GM12892 (cell line): ENCODE data around the gene DAB2IP.
A peak's percentile ranks its signal among the peaks of the same experiment; 100 is the strongest.

ENCODE experiments used
- DNase-seq: peaks from one replicate; pipeline ENCODE4 v3.0.0; 2011; ENCODE audit not compliant: insufficient read length
- FAIRE-seq: peaks from 2 replicates; lab custom pipeline; 2011; peaks lifted over from hg19 to GRCh38; lab: Jason Lieb, UNC
- POLR2A ChIP-seq: IDR thresholded peaks from 2 replicates; pipeline ENCODE4 v1.6.1; 2011; ENCODE audit warnings: low read depth, low read length, control low read depth
- POLR2AphosphoS5 ChIP-seq: IDR thresholded peaks from 2 replicates; pipeline ENCODE4 v1.6.1; 2011; ENCODE audit warnings: low read depth, low read length, control low read depth
- TAF1 ChIP-seq: IDR thresholded peaks from 2 replicates; pipeline ENCODE4 v1.6.1; 2011; ENCODE audit warnings: low read depth, mild to moderate bottlenecking, control low read depth, low read length, borderline replicate concordance

DAB2IP gene

DNA sequence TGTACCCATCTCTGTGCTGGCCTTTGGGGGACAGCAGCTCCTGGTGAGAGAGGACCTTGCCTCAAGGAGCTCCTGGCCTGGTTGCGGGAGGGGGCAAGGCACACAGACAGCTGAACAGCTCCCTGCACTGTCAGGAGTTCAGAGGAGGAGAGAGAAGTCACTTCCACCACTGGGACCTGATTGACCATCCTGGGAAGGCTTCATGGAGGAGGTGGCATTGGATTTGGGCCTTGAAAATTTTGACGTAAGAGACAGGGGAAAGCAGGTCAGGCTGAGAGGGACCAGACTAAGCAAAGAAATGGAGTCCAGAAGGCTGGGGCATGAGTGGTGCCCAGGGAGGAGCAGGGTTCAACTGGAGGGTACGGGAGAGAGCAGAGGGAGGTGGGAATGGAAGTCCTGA lies 20.3 kb upstream of the DAB2IP start:
- TF ChIP-seq POLR2A: no peak
- no peak for TF ChIP-seq POLR2AphosphoS5
- no peak for TF ChIP-seq TAF1
- no peak for FAIRE-seq
- no peak for DNase-seq

DNA sequence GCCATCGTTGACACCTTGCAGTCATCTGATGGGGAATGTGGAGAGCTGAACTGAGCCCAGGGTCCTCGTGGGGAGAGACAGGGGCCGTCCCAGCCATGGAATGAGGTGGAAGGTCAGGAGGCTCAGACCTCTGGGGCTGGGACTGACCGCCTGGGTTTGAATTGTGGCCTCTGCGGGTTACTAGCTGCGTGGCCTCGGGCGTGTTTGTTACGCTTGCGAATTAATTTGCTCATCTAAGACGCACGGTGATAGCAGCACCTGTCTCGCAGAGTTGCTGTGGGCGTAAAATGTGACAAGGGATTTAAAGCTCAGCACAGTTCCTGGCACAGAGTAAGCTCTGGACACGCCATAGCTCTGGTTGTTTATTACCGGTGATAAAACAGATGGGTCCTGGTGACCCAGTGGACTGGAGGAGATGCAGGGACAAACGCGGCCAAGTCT lies 19.4 kb upstream of the DAB2IP start:
- FAIRE-seq: no peak
- DNase-seq: no peak
- TF ChIP-seq POLR2AphosphoS5 (no peak), POLR2A (no peak), TAF1 (no peak)

DNA sequence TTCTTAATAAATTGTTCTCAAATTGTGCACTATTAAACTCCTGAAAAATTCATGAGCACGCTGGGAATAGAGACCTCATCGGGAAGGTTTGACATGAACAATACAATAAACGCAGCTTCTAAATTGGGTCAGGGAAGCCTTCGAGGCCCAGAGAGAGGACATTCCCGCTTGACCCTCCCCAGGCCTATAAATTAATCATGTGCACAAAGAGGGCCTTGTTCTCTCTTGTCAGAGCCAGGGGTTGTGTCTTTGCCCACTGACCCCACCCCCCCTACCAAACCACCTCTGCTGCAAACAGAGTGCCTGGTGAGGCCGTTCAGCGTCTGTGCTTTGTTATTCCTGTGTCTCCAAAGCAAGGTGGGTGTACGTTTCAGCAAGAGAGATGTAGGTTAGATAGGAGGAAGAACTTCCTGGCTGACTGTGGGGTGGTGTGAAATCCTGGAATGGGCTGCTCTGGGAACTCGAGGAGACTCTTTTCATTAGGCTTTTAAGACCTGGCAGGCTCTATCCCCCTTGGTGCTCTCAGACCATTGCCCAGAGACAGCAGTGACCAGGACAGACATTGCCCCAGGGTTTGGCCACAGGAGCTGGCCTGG lies 18.2 kb upstream of the DAB2IP start:
- FAIRE-seq: no peak
- DNase-seq: no peak
- TF ChIP-seq POLR2AphosphoS5: no peak
- TF ChIP-seq POLR2A: no peak
- no peak for TF ChIP-seq TAF1

DNA sequence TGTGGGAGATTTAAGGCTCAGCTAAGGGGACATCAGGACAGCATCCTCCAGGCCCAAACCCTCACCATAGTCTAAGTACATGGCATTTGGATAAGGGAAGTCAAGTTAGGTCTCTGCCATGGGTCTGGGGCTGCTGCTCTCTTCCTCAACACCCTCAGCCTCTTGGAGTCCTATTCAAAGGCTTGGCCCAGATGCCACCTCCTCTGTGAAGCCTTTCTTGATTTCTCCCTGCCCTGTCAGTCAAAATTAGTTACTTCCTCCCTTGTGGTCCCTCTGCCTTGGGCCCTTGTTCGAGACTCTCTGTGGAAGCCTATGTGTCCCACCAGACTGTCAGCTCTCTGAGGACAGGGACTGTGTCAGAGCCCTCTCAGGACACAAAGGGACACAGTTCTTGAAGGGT lies 17.7 kb upstream of the DAB2IP start:
- TF ChIP-seq POLR2AphosphoS5: no peak
- TF ChIP-seq TAF1: no peak
- TF ChIP-seq POLR2A: no peak

DNA sequence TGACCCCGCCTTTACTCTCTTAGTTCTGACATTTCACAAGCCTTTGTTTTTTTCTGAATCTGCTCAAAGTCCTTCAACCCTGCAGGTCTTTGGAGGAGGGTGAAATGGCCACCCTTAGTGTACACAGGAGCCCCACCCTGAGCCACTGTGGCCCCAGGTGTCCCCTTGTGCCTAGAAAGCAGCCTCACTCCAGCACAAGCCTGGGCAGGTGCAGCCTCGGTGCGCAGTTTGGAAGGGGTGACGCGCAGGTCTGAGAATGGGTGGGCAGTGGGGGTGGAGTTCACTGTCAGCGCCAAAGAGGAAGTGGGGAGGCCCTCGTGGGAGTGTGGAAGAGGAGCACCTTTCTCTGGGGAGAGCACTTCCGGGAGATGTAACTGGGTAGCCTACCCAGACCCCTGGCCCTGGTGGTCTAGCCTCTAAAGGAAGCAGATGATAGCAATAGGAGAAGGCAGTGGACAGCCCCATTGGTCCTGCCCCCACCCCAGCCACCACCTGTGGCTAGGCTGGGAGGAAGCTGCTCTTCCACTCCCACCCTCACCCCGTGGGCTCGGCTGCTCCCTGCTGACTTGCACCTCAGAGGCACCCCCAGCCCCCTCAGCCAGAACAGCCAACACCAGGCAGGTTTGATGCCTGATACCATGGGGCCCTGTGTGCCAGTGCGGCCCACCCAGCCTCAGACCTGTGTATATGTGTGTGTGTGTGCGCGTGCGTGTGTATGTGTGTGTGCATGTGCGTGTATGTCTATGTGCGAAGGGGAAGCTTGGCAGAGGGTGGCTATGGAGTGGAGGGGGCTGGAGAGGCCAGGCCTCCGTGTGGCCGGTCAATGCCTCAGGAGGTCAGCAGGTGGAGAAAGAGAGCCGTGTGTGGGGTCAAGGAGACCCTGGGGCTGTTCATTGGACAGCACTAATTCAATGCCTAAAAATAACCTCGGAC lies 16.8 kb upstream of the DAB2IP start:
- peak; percentile 57 for DNase-seq
- TF ChIP-seq TAF1 (no peak), POLR2AphosphoS5 (no peak), POLR2A (no peak)
- no peak for FAIRE-seq

More for the DNA sequence above, 17.7 kb upstream of the DAB2IP start:
- DNase-seq (no peak), FAIRE-seq (no peak)

DNA sequence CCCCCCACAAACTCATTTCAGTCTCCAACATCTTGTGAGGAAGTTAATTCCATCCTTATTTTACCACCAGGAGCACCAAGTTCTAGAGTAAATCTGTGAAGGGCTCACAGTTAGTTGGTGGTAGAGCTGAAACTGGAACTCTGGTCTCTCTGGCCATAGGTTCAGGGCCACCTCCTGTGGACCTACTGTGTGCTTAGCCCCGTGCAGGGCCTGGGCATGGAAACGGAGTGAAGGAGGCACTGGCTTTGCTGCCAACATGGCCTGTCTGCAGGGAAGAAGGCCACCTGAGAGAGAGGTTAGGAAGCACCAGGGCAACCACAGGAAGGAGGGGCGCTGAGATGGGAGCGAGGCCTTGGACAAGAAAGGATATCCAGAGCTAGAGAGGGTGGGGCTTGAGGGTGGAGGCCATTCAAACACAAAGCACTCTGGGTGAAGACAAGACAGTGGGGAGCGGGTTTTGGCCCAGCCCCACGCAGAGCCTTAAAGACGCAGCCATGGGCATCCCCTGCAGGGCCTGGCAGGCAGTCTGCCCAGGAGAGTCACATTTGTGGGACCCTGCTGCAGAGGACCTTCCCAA lies 16.0 kb upstream of the DAB2IP start:
- TF ChIP-seq POLR2A: no peak
- FAIRE-seq (no peak), DNase-seq (no peak)

DNA sequence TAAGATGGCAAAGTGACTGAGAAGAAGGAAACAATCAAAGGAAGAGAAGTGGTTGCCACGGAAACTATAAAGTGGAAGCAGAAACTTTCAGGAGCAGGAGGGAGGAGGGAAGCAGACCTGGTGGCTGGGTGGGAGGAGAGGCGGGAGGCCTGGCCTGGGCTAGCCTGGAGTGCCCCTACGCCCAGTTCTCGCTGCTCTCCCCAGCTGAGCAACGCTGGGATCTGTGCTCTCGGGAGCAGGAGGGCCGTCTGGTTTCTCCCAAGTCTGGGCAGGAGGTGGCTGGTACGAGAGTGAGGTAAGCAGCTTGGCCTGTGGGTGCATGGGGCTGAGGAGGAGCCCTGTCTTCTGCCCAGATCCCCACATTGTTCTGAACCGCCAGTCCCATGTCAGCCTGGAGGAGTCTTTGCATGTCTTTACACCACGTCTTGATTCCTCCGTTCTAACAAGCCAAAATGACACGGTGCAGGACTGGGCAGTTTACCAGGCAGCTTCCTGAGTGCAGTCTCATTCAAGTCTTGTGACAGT lies 15.0 kb upstream of the DAB2IP start:
- DNase-seq: no peak
- no peak for FAIRE-seq
- no peak for TF ChIP-seq POLR2AphosphoS5
- TF ChIP-seq TAF1: no peak
- TF ChIP-seq POLR2A: no peak

DNA sequence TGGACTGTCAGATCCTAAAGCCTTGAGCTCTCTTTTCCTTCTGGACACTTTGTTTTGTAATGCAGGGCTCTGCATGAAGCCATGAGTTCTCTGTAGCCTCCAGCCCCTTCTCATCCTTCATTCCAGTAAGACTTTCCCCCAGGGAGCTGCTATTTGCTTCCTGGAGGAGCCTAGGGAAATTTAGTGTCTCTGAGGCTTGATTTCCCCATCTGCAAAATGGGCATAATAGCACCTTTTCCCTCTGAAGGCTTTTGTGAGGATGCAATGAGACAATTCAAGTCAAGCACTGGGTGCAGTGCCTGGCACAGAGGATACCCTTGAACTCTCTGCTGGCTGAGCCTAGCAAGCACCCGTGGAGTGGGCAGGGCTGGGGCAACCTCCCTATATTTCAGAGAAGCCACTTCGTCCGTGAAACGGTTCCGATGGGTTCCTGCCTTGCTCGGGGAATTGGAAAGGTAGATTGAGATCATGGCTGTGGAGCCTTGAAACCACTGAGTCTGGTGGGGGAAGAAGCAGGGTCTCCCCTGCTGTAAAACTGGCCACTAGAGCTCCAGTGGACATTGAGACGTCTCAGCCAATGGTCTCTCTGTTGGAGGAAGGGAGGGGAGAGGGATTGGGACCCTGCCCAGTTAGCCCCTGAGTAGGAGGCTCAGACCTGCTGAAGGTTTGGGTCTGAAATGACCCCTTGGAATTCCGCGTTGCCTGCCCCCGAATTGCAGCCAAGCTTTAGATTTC lies 14.3 kb upstream of the DAB2IP start:
- FAIRE-seq (no peak), DNase-seq (no peak)
- no peak for TF ChIP-seq POLR2AphosphoS5
- no peak for TF ChIP-seq POLR2A

DNA sequence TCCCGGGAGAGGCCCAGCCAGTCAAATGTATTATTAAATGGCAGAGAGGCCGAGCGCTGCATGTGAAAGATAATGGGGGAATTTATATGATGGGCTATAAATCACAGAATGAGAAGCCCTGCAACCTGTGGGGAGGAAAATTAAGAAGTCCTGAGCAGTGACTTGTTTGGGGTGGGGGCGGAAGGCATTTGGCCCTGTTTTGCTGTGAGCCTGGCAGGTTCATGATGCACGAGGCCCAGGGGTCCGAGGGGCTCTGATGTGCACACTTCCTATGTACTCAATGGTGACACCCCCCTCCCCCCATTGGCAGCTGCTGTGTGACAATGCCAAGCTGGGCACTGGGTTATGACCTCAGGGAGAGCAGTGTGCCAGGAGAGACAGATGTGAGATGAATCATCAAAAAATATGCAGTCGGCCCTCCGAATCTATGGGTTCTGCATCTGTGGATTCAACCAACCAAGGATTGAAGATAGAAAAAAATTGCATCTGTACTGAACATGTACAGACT lies 13.7 kb upstream of the DAB2IP start:
- no peak for DNase-seq

DNA sequence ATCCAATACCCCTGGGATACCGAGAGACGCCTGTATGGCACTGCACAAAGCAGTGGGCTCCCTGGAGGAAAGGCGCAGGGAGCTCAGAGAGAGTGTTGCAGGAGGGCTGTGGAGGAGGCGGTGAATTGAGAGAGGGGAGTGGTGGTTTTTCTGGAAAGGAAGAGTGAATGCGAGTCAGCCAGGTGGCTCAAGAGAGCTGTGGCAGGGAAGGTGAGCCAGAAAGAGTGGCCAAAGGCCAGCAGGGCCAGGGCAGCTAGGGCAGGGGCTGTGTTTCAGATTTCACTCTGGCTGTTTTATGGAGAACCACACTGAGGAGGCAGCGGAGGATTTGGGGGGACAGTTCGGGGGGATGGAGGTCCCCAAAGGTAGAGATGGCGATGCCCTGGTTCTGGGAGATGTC lies 13.0 kb upstream of the DAB2IP start:
- DNase-seq (no peak), FAIRE-seq (no peak)
- TF ChIP-seq POLR2AphosphoS5: no peak
- no peak for TF ChIP-seq TAF1
- no peak for TF ChIP-seq POLR2A

More for the DNA sequence above, 13.7 kb upstream of the DAB2IP start:
- FAIRE-seq: no peak
- TF ChIP-seq POLR2AphosphoS5 (no peak), TAF1 (no peak), POLR2A (no peak)

DNA sequence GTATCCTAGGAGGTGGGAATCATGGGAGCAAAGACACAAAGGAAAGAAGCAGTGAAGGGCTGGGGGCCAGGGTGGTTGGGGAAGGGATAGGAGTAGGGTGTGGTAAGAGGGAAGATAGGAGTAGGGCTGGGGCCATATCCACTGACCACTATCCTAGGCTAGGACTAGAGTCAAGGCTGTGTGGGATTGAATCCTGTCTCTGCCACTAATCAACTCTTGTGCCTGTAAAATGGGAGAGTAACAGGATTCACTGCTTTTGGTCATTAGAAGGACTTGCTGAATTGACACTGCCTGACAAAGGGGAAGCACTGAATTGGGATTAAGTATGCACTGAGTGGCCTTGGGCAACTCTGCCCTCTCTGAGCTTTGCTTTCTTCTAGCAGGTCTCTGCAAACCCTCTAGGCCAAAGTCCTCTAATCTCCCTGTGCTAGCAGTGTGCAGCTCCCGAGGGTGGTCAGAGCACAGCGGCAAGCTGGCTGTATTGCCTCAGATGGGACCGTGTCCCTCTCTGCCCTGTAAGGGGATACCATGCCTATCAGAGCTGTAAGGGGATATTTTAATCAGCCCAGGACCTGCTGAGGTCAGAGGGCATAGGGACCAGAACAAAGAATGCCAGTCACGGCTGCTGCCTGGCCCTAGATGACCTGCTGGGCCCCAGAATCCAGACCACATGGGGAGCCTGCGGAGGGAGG lies 12.4 kb upstream of the DAB2IP start:
- TF ChIP-seq TAF1 (no peak), POLR2A (no peak), POLR2AphosphoS5 (no peak)
- DNase-seq (no peak), FAIRE-seq (no peak)
